HL-60 (cell line): ENCODE results near the gene STAMBPL1.

Experiments
- GABPA ChIP-seq: IDR thresholded peaks from 2 replicates; pipeline ENCODE4 v1.6.1; 2012; ENCODE audit warnings: low read depth
- POLR2AphosphoS5 ChIP-seq: IDR thresholded peaks from 2 replicates; pipeline ENCODE4 v1.6.1; 2012; ENCODE audit warnings: low read depth
- TF ChIP-seq, protein P1 (sequence below): IDR thresholded peaks from one replicate; pipeline ENCODE4 v1.5.1; 2011; ENCODE audit warnings: low read length, control low read depth, inconsistent platforms; ENCODE audit not compliant: insufficient read depth
- TF ChIP-seq, protein P2 (sequence below): IDR thresholded peaks from 2 replicates; pipeline ENCODE4 v1.6.1; 2012; ENCODE audit warnings: low read depth; ENCODE audit not compliant: insufficient replicate concordance

DNA sequence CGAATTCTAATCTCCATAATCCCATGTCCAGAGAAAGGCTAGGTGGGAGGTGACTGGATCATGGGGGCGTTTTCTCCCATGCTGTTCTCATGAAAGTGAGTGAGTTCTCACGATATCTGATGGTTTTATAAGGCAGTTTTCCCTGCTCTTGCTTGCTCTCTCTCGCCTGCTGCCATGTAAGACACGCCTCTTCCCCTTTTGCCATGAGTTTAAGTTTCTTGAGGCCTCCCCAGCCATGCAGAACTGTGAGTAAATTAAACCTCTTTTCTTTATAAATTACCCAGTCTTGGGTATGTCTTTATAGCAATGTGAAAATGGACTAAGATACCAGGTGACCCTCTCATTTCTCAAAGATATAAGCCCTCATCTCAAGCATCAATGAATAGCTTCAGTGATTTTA, 73.6 kb downstream of the STAMBPL1 start:
- TF ChIP-seq, protein P1, sequence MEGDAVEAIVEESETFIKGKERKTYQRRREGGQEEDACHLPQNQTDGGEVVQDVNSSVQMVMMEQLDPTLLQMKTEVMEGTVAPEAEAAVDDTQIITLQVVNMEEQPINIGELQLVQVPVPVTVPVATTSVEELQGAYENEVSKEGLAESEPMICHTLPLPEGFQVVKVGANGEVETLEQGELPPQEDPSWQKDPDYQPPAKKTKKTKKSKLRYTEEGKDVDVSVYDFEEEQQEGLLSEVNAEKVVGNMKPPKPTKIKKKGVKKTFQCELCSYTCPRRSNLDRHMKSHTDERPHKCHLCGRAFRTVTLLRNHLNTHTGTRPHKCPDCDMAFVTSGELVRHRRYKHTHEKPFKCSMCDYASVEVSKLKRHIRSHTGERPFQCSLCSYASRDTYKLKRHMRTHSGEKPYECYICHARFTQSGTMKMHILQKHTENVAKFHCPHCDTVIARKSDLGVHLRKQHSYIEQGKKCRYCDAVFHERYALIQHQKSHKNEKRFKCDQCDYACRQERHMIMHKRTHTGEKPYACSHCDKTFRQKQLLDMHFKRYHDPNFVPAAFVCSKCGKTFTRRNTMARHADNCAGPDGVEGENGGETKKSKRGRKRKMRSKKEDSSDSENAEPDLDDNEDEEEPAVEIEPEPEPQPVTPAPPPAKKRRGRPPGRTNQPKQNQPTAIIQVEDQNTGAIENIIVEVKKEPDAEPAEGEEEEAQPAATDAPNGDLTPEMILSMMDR = no peak
- TF ChIP-seq GABPA = no peak
- TF ChIP-seq POLR2AphosphoS5 = no peak
- TF ChIP-seq, protein P2, sequence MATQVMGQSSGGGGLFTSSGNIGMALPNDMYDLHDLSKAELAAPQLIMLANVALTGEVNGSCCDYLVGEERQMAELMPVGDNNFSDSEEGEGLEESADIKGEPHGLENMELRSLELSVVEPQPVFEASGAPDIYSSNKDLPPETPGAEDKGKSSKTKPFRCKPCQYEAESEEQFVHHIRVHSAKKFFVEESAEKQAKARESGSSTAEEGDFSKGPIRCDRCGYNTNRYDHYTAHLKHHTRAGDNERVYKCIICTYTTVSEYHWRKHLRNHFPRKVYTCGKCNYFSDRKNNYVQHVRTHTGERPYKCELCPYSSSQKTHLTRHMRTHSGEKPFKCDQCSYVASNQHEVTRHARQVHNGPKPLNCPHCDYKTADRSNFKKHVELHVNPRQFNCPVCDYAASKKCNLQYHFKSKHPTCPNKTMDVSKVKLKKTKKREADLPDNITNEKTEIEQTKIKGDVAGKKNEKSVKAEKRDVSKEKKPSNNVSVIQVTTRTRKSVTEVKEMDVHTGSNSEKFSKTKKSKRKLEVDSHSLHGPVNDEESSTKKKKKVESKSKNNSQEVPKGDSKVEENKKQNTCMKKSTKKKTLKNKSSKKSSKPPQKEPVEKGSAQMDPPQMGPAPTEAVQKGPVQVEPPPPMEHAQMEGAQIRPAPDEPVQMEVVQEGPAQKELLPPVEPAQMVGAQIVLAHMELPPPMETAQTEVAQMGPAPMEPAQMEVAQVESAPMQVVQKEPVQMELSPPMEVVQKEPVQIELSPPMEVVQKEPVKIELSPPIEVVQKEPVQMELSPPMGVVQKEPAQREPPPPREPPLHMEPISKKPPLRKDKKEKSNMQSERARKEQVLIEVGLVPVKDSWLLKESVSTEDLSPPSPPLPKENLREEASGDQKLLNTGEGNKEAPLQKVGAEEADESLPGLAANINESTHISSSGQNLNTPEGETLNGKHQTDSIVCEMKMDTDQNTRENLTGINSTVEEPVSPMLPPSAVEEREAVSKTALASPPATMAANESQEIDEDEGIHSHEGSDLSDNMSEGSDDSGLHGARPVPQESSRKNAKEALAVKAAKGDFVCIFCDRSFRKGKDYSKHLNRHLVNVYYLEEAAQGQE = no peak
